ENCODE data around the gene OVOL2. TPM values are rescaled to one million over a fixed set of nuclear protein-coding genes. Genes with fewer than 3 reads are reported as not detected.

Gene OVOL2
- total RNA-seq, 2 experiments from 2014 or later, result 0.25 TPM; not detected in 1

GRCh38 chr20:18019068-18019467 lies 38.6 kb downstream of the OVOL2 start:
- H3K27ac Mint-ChIP-seq, result no peak overlapping the region
- peak; percentile 27 for DNase-seq

DNA sequence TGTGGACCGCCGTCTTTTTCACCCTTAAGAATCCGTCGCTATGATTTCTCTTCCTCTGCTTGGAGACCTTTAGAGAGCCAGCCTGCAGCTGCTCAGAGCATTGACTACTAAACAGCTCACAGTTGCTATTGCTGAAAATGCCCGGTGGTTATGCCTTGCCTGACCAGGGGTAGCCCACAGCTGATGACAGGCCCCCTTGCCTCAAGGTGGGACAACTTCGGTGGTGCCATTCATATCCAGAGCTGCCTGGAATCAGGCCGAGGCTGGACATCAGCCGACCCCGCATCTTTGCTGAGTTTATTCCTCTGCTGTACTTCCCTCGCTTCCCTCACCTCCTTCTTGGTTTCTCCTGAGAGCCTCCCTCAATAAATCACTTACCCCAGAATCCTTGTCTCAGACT lies 39.6 kb downstream of the OVOL2 start:
- peaks cover 2% of the 10 kb centered on the region for H3K27me3 Mint-ChIP-seq
- DNase-seq, result no peak

More at GRCh38 chr20:18019068-18019467, 38.6 kb downstream of the OVOL2 start:
- CTCF ChIA-PET, result no interaction called here
- Mint-ChIP-seq H3K4me3 (no peak overlapping the region), H3K4me1 (no peaks in the 10 kb centered on the region), H3K36me3 (ENCODE audit: low read depth) (no peaks in the 10 kb centered on the region), H3K9me3 (no peaks in the 10 kb centered on the region), H3K27me3 (peaks cover 2% of the 10 kb centered on the region)
- POLR2A ChIA-PET, result no interaction called here

DNA sequence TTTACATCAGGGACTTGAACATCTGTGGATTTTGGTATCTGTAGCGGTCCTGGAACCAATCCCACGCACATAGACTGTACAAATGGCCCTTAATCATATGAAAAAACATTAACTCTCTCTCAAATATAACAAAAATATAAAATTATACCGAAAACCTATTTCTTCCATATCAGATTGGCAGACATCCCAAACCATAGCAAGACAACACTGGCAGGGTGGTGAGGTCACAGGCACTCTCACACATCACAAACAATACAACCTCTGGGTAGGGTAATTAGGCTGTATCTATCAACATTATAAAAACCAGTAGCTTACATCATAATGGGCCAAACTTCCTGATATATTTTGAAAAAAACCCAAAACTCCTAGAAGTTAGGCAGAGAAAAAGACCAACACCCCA lies 40.9 kb downstream of the OVOL2 start:
- Mint-ChIP-seq H3K4me1 (no peaks in the 10 kb centered on the region), H3K9me3 (no peaks in the 10 kb centered on the region), H3K36me3 (ENCODE audit: low read depth) (no peaks in the 10 kb centered on the region), H3K27me3 (peaks cover 2% of the 10 kb centered on the region), H3K27ac (no peak overlapping the region), H3K4me3 (no peak overlapping the region)
- no peak for DNase-seq
- ChIA-PET CTCF (interaction anchor here (0.6 kb wide), 1 partner anchor 34 kb away, joined by 3 read pairs; no protein-coding TSS in a partner anchor), POLR2A (interaction anchor here (1.4 kb wide), 1 partner anchor 16 kb away, joined by 3 read pairs; no protein-coding TSS in a partner anchor)

More for the DNA sequence above, 39.6 kb downstream of the OVOL2 start:
- ChIA-PET POLR2A (no interaction called here), CTCF (interaction anchor here (1.3 kb wide), 1 partner anchor 22 kb away, joined by 3 read pairs; no protein-coding TSS in a partner anchor)
- no peaks in the 10 kb centered on the region for H3K9me3 Mint-ChIP-seq
- no peak overlapping the region for H3K4me3 Mint-ChIP-seq
- H3K36me3 Mint-ChIP-seq (ENCODE audit: low read depth), result no peaks in the 10 kb centered on the region
- H3K4me1 Mint-ChIP-seq, result no peaks in the 10 kb centered on the region
- no peak overlapping the region for H3K27ac Mint-ChIP-seq

GRCh38 chr20:18014411-18014810 lies 43.3 kb downstream of the OVOL2 start:
- no peak overlapping the region for H3K4me3 Mint-ChIP-seq
- POLR2A ChIA-PET, result no interaction called here
- DNase-seq, result no peak
- H3K4me1 Mint-ChIP-seq, result no peaks in the 10 kb centered on the region
- CTCF ChIA-PET, result interaction anchor here (0.6 kb wide), 1 partner anchor 146 kb away, joined by 3 read pairs; no protein-coding TSS in a partner anchor
- H3K27me3 Mint-ChIP-seq, result peaks cover 2% of the 10 kb centered on the region
- H3K27ac Mint-ChIP-seq, result no peak overlapping the region
- H3K36me3 Mint-ChIP-seq (ENCODE audit: low read depth), result no peaks in the 10 kb centered on the region
- H3K9me3 Mint-ChIP-seq, result no peaks in the 10 kb centered on the region

- H3K9me3 Mint-ChIP-seq, result no peaks in the 10 kb centered on the region
- ChIA-PET CTCF (no interaction called here), POLR2A (no interaction called here)
- no peaks in the 10 kb centered on the region for H3K4me1 Mint-ChIP-seq
- H3K27me3 Mint-ChIP-seq, result no peaks in the 10 kb centered on the region
- no peak overlapping the region for H3K4me3 Mint-ChIP-seq
- DNase-seq, result no peak
- H3K36me3 Mint-ChIP-seq (ENCODE audit: low read depth), result no peaks in the 10 kb centered on the region
- H3K27ac Mint-ChIP-seq, result no peak overlapping the region
These were observed 44.8 kb downstream of the OVOL2 start for GRCh38 chr20:18012901-18013300.

- H3K27me3 Mint-ChIP-seq, result no peaks in the 10 kb centered on the region
- POLR2A ChIA-PET, result no interaction called here
- H3K27ac Mint-ChIP-seq, result no peak overlapping the region
- no peaks in the 10 kb centered on the region for H3K36me3 Mint-ChIP-seq (ENCODE audit: low read depth)
- CTCF ChIA-PET, result no interaction called here
- no peaks in the 10 kb centered on the region for H3K9me3 Mint-ChIP-seq
- no peak overlapping the region for H3K4me3 Mint-ChIP-seq
- no peaks in the 10 kb centered on the region for H3K4me1 Mint-ChIP-seq
- DNase-seq, result no peak
These were observed 45.6 kb downstream of the OVOL2 start for GRCh38 chr20:18011951-18012645.

GRCh38 chr20:18011482-18011881 lies 46.2 kb downstream of the OVOL2 start:
- CTCF ChIA-PET, result no interaction called here
- H3K27ac Mint-ChIP-seq, result no peak overlapping the region
- no peaks in the 10 kb centered on the region for H3K9me3 Mint-ChIP-seq
- no peaks in the 10 kb centered on the region for H3K27me3 Mint-ChIP-seq
- no peaks in the 10 kb centered on the region for H3K4me1 Mint-ChIP-seq
- DNase-seq, result no peak
- no peaks in the 10 kb centered on the region for H3K36me3 Mint-ChIP-seq (ENCODE audit: low read depth)
- no peak overlapping the region for H3K4me3 Mint-ChIP-seq
- POLR2A ChIA-PET, result no interaction called here

DNA sequence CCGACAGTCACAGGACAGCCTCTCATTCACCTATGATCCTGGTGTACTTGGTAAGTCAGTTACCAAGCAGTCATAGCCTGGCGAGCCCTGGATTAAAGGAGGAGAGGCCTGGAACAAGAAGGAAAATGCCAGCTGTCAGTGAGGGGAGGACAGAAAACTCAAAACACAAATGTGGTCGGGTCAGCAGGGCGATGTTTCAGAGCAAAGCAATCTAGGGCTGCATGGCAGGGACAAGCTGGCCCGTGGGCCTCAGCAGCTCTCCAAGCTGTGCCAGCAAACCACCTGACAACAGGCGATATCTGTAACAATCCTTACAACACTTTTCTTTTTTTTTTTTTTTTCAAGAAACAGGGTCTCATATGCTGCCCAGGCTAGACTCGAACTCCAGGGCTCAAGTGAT lies 48.6 kb downstream of the OVOL2 start:
- H3K9me3 Mint-ChIP-seq, result no peaks in the 10 kb centered on the region
- DNase-seq, result no peak
- no peaks in the 10 kb centered on the region for H3K4me1 Mint-ChIP-seq
- CTCF ChIA-PET, result no interaction called here
- no peak overlapping the region for H3K27ac Mint-ChIP-seq
- H3K36me3 Mint-ChIP-seq (ENCODE audit: low read depth), result no peaks in the 10 kb centered on the region
- no peak overlapping the region for H3K4me3 Mint-ChIP-seq
- POLR2A ChIA-PET, result no interaction called here
- no peaks in the 10 kb centered on the region for H3K27me3 Mint-ChIP-seq

GRCh38 chr20:18007534-18008292 lies 50.0 kb downstream of the OVOL2 start:
- CTCF ChIA-PET, result no interaction called here
- no peaks in the 10 kb centered on the region for H3K9me3 Mint-ChIP-seq
- no peaks in the 10 kb centered on the region for H3K4me1 Mint-ChIP-seq
- H3K4me3 Mint-ChIP-seq, result no peak overlapping the region
- H3K27ac Mint-ChIP-seq, result no peak overlapping the region
- H3K27me3 Mint-ChIP-seq, result no peaks in the 10 kb centered on the region
- POLR2A ChIA-PET, result no interaction called here
- no peak for DNase-seq
- no peaks in the 10 kb centered on the region for H3K36me3 Mint-ChIP-seq (ENCODE audit: low read depth)

GRCh38 chr20:18006684-18007083 lies 51.0 kb downstream of the OVOL2 start:
- CTCF ChIA-PET, result no interaction called here
- Mint-ChIP-seq H3K4me3 (no peak overlapping the region), H3K36me3 (ENCODE audit: low read depth) (no peaks in the 10 kb centered on the region), H3K27ac (no peak overlapping the region), H3K27me3 (no peaks in the 10 kb centered on the region), H3K9me3 (no peaks in the 10 kb centered on the region), H3K4me1 (no peaks in the 10 kb centered on the region)
- no peak for DNase-seq
- POLR2A ChIA-PET, result no interaction called here

- Mint-ChIP-seq H3K4me1 (no peaks in the 10 kb centered on the region), H3K9me3 (no peaks in the 10 kb centered on the region)
These were observed 51.7 kb downstream of the OVOL2 start for GRCh38 chr20:18005990-18006364.

GRCh38 chr20:18005170-18005989 lies 52.3 kb downstream of the OVOL2 start:
- no peak overlapping the region for H3K27ac Mint-ChIP-seq
- CTCF ChIA-PET, result no interaction called here
- H3K4me3 Mint-ChIP-seq, result no peak overlapping the region
- H3K4me1 Mint-ChIP-seq, result no peaks in the 10 kb centered on the region
- no peaks in the 10 kb centered on the region for H3K27me3 Mint-ChIP-seq
- POLR2A ChIA-PET, result no interaction called here
- no peak for DNase-seq
- no peaks in the 10 kb centered on the region for H3K9me3 Mint-ChIP-seq
- H3K36me3 Mint-ChIP-seq (ENCODE audit: low read depth), result no peaks in the 10 kb centered on the region

More at GRCh38 chr20:18005990-18006364, 51.7 kb downstream of the OVOL2 start:
- POLR2A ChIA-PET, result no interaction called here
- CTCF ChIA-PET, result no interaction called here
- Mint-ChIP-seq H3K4me3 (no peak overlapping the region), H3K27me3 (no peaks in the 10 kb centered on the region), H3K27ac (no peak overlapping the region), H3K36me3 (ENCODE audit: low read depth) (no peaks in the 10 kb centered on the region)
- no peak for DNase-seq

DNA sequence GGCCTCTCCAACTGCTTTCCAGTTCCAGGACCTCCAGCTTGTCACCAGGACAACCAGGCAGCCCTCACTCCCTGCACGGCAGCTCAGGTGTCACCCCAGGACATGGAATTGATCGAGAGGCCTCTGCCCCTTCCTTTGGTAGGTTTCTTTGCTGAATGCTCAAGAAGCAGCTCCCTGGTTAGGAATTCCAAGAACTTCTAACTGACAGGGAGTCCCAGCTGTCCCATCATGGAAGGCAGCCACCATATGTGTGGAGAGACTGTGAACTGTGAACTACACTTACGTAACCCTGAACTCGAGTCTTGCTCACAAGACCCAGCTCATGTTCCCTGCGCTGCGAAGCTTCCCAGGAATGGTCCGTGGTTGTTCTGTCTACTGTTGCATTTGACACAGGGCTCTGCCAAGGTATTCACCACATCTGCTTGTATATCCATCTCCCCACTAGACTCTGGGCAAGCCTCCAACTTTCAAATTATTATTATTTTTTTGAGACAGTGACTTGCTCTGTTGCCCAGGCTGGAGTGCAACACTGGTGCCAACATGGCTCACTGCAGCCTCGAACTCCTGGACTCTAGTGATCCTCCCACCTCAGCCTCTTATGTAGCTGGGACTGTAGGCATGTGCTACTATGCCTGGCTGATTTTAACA lies 53.2 kb downstream of the OVOL2 start:
- H3K4me1 Mint-ChIP-seq, result no peaks in the 10 kb centered on the region
- H3K4me3 Mint-ChIP-seq, result no peak overlapping the region
- ChIA-PET CTCF (interaction anchor here (0.9 to 1.0 kb wide), 2 partner anchors 8 to 322 kb away, joined by 3 read pairs; partner anchors contain the start of gene RRBP1), POLR2A (interaction anchor here (0.6 kb wide), 1 partner anchor 526 kb away, joined by 3 read pairs; no protein-coding TSS in a partner anchor)
- no peaks in the 10 kb centered on the region for H3K27me3 Mint-ChIP-seq
- no peaks in the 10 kb centered on the region for H3K9me3 Mint-ChIP-seq
- H3K36me3 Mint-ChIP-seq (ENCODE audit: low read depth), result no peaks in the 10 kb centered on the region
- DNase-seq, result no peak
- H3K27ac Mint-ChIP-seq, result no peak overlapping the region
